PC-3 (cell line): ENCODE measurements around the gene AP4S1.

ENCODE experiments used
- EZH2phosphoT487 ChIP-seq: fragments of 300-600 bp; sonication (generic); IDR thresholded peaks from 2 replicates; pipeline ENCODE4 v1.6.1; 2018; ENCODE audit warnings: mild to moderate bottlenecking, antibody characterized with exemption, low read length, borderline replicate concordance
- TF ChIP-seq, protein P1 (sequence below): fragments of 300-600 bp; sonication (generic); conservative IDR thresholded peaks from 2 replicates; pipeline ENCODE4 v1.5.1; 2017; ENCODE audit warnings: antibody characterized with exemption, low read depth, mild to moderate bottlenecking, low read length

DNA sequence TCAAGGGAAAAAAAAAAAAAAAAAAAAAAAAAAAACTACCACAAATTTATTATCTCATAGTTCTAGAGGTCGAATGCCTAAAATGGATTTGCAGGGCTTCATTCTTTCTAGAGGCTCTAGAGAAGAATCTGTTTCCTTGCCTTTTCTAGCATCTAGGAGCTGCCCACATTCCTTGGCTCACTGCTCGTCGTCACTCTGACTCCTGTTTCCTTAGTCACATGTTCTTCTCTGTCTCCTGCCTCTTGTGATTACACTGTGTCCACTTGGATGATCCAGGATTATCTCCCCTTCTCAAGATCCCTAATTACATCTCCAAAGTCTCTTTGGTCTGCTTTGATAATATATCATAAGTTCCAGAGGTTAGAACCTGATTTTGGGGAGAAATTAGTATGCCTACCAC is 93.4 kb downstream of the AP4S1 start:
- TF ChIP-seq, protein P1, sequence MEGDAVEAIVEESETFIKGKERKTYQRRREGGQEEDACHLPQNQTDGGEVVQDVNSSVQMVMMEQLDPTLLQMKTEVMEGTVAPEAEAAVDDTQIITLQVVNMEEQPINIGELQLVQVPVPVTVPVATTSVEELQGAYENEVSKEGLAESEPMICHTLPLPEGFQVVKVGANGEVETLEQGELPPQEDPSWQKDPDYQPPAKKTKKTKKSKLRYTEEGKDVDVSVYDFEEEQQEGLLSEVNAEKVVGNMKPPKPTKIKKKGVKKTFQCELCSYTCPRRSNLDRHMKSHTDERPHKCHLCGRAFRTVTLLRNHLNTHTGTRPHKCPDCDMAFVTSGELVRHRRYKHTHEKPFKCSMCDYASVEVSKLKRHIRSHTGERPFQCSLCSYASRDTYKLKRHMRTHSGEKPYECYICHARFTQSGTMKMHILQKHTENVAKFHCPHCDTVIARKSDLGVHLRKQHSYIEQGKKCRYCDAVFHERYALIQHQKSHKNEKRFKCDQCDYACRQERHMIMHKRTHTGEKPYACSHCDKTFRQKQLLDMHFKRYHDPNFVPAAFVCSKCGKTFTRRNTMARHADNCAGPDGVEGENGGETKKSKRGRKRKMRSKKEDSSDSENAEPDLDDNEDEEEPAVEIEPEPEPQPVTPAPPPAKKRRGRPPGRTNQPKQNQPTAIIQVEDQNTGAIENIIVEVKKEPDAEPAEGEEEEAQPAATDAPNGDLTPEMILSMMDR: no peak
- TF ChIP-seq EZH2phosphoT487: no peak
